Sigmoid colon (tissue), 4 donors: ENCODE data around the gene ATP6AP1.

Experiments
- EP300 ChIP-seq, 4 donors: sonication (generic); formaldehyde crosslinking; IDR thresholded peaks; one replicate each; pipeline ENCODE4 v1.6.1; 2017; ENCODE audit warnings: antibody characterized with exemption in 4 of 4
- POLR2A ChIP-seq, 2 donors: fragments of 450-650 bp; IDR thresholded peaks; one replicate each; pipeline ENCODE4 v1.6.1; 2016; ENCODE audit warnings: antibody characterized with exemption in 2 of 2, mild to moderate bottlenecking in 2 of 2, moderate library complexity in 2 of 2
- TF ChIP-seq, protein P1 (sequence below), 4 experiments: fragments of 450-650 bp in 3 of 4; fragments of 200-600 bp in 1 of 4; IDR thresholded peaks; one replicate each; pipeline ENCODE4 v1.5.1; 2016 to 2019; ENCODE audit warnings: antibody characterized with exemption in 4 of 4, mild to moderate bottlenecking in 3 of 4, moderate library complexity in 2 of 4

DNA sequence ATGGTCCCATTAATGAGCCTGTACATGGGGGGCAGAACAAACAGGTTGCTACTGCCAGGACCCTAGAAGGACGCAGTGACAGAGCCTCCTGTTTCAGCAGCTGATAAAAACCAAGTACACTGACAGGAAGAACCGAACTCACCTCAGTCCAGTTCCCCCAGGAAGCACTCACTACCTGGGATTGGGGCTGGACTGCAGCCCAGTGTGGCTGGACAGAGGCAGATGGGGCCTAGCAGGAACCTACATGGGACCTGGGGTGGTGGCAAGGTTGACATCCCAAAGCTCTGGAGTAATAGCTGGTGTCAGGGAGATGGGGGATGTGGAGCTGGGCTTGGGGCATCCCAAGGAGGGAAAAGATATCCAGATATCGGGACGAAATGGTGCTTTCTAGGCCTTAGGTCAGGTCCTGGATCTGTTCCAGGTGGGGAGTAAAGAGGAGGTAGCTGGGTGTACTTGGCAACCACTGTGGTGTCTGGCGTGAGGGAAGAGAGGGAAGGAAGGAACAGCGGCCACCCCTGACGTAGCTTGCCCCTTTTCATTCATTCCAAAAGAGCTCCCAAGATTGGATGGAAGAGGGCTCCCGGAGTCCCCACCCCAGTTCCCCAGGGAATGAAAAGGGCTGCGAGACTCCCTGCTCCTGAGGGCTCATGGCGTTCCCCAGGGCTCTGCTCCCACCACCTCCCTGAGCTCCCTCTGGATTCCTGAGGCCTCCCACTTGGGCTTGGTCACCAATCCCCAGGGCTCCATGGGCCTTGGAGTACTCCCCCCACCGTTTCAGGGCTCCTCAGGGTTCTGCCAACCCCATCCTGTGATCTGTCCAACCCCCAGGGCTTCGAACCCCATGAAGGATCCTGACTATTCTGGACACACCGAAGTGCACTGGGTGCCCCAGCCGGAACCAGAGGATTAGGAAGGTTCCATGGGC, 44.9 kb upstream of the ATP6AP1 start:
- TF ChIP-seq, protein P1, sequence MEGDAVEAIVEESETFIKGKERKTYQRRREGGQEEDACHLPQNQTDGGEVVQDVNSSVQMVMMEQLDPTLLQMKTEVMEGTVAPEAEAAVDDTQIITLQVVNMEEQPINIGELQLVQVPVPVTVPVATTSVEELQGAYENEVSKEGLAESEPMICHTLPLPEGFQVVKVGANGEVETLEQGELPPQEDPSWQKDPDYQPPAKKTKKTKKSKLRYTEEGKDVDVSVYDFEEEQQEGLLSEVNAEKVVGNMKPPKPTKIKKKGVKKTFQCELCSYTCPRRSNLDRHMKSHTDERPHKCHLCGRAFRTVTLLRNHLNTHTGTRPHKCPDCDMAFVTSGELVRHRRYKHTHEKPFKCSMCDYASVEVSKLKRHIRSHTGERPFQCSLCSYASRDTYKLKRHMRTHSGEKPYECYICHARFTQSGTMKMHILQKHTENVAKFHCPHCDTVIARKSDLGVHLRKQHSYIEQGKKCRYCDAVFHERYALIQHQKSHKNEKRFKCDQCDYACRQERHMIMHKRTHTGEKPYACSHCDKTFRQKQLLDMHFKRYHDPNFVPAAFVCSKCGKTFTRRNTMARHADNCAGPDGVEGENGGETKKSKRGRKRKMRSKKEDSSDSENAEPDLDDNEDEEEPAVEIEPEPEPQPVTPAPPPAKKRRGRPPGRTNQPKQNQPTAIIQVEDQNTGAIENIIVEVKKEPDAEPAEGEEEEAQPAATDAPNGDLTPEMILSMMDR (IDR thresholded peaks at IDR 0.05) = no peak
- TF ChIP-seq POLR2A (IDR thresholded peaks at IDR 0.05) (no peak), EP300 (IDR thresholded peaks at IDR 0.05) (no peak)
